H9 (cell line): Measurements from ENCODE around the gene MAD1L1. TPM values are rescaled to one million over a fixed set of nuclear protein-coding genes. Genes with fewer than 3 reads are reported as not detected.

Experiments used
- DNase-seq: peaks from one replicate; pipeline ENCODE4 v3.0.0-alpha.2; 2017
- H2AFZ ChIP-seq: one replicate; pipeline ENCODE4 v1.6.1; 2013; ENCODE audit warnings: mild to moderate bottlenecking, low read length, control low read depth, moderate library complexity
- H2AK5ac ChIP-seq: 2 replicates; pipeline ENCODE4 v1.6.1; 2013; ENCODE audit warnings: low read length, control low read depth, mixed read lengths; ENCODE audit not compliant: insufficient read length
- H2BK120ac ChIP-seq: one replicate; pipeline ENCODE4 v1.6.1; 2013; ENCODE audit warnings: low read depth, mild to moderate bottlenecking, low read length, control low read depth, inconsistent platforms; ENCODE audit not compliant: poor library complexity, severe bottlenecking
- H2BK12ac ChIP-seq: 2 replicates; pipeline ENCODE4 v1.6.1; 2013; ENCODE audit warnings: low read length, control low read depth, mixed read lengths, low read depth; ENCODE audit not compliant: insufficient read length
- H2BK15ac ChIP-seq: 2 replicates; pipeline ENCODE4 v1.6.1; 2013; ENCODE audit warnings: low read depth, low read length, control low read depth
- H2BK20ac ChIP-seq: one replicate; pipeline ENCODE4 v1.6.1; 2013; ENCODE audit warnings: low read depth, mild to moderate bottlenecking, low read length, control low read depth, inconsistent platforms; ENCODE audit not compliant: poor library complexity, severe bottlenecking
- H2BK5ac ChIP-seq: 2 replicates; pipeline ENCODE4 v1.6.1; 2013; ENCODE audit warnings: low read length, control low read depth, mixed read lengths; ENCODE audit not compliant: insufficient read length
- H3K14ac ChIP-seq: 2 replicates; pipeline ENCODE4 v1.6.1; 2013; ENCODE audit warnings: low read length, control low read depth; ENCODE audit not compliant: insufficient read depth
- H3K18ac ChIP-seq: 2 replicates; pipeline ENCODE4 v1.6.1; 2013; ENCODE audit warnings: low read depth, mild to moderate bottlenecking, mixed read lengths, low read length, control low read depth; ENCODE audit not compliant: insufficient read length
- H3K23ac ChIP-seq: 2 replicates; pipeline ENCODE4 v1.6.1; 2013; ENCODE audit warnings: low read length, control low read depth, mixed read lengths, low read depth; ENCODE audit not compliant: insufficient read length
- H3K23me2 ChIP-seq: 2 replicates; pipeline ENCODE4 v1.6.1; 2013; ENCODE audit warnings: low read depth, mild to moderate bottlenecking, mixed read lengths, low read length, control low read depth; ENCODE audit not compliant: insufficient read length, poor library complexity, severe bottlenecking
- H3K27ac ChIP-seq: 2 replicates; pipeline ENCODE4 v1.5.1; 2013; ENCODE audit warnings: low read length, control low read depth, mixed read lengths, low read depth; ENCODE audit not compliant: insufficient read length
- H3K27me3 ChIP-seq: 2 replicates; pipeline ENCODE4 v1.6.1; 2013; ENCODE audit warnings: low read length, control low read depth, inconsistent platforms; ENCODE audit not compliant: insufficient read depth
- H3K4ac ChIP-seq: 2 replicates; pipeline ENCODE4 v1.6.1; 2013; ENCODE audit warnings: low read depth, mild to moderate bottlenecking, control low read depth, inconsistent platforms, low read length, moderate library complexity
- H3K4me1 ChIP-seq: 2 replicates; pipeline ENCODE4 v1.6.1; 2013; ENCODE audit warnings: low read length, control low read depth, inconsistent platforms; ENCODE audit not compliant: insufficient read depth
- H3K4me2 ChIP-seq: 2 replicates; pipeline ENCODE4 v1.6.1; 2013; ENCODE audit warnings: low read length, control low read depth, mixed read lengths; ENCODE audit not compliant: insufficient read length, insufficient read depth
- H3K56ac ChIP-seq: 2 replicates; pipeline ENCODE4 v1.6.1; 2013; ENCODE audit warnings: low read depth, mild to moderate bottlenecking, mixed read lengths, low read length, control low read depth; ENCODE audit not compliant: insufficient read length
- H3K79me1 ChIP-seq: 2 replicates; pipeline ENCODE4 v1.6.1; 2013; ENCODE audit warnings: low read depth, mild to moderate bottlenecking, moderate library complexity, low read length, control low read depth, inconsistent platforms; ENCODE audit not compliant: insufficient read depth, poor library complexity, severe bottlenecking
- H3K79me2 ChIP-seq: 2 replicates; pipeline ENCODE4 v1.6.1; 2013; ENCODE audit warnings: low read length, control low read depth, inconsistent platforms; ENCODE audit not compliant: insufficient read depth
- H3K9ac ChIP-seq: 2 replicates; pipeline ENCODE4 v1.6.1; 2013; ENCODE audit warnings: low read length, control low read depth, mixed read lengths; ENCODE audit not compliant: insufficient read length; ENCODE audit errors: extremely low read depth
- H3K9me3 ChIP-seq: one replicate; pipeline ENCODE4 v1.6.1; 2013; ENCODE audit warnings: low read depth, low read length, inconsistent platforms; ENCODE audit not compliant: control insufficient read depth
- H3T11ph ChIP-seq: one replicate; pipeline ENCODE4 v1.6.1; 2013; ENCODE audit warnings: mild to moderate bottlenecking, low read length, control low read depth, inconsistent platforms
- H4K20me1 ChIP-seq: one replicate; pipeline ENCODE4 v1.6.1; 2013; ENCODE audit not compliant: control insufficient read depth, insufficient read length, insufficient read depth
- H4K5ac ChIP-seq: 2 replicates; pipeline ENCODE4 v1.6.1; 2013; ENCODE audit warnings: low read depth, mild to moderate bottlenecking, mixed read lengths, low read length, control low read depth; ENCODE audit not compliant: insufficient read length
- H4K8ac ChIP-seq: replicated peaks from 2 replicates; pipeline ENCODE4 v1.6.1; 2013; ENCODE audit warnings: low read length, control low read depth, mixed read lengths, low read depth; ENCODE audit not compliant: insufficient read length
- H4K91ac ChIP-seq: 2 replicates; pipeline ENCODE4 v1.6.1; 2013; ENCODE audit warnings: low read depth, mild to moderate bottlenecking, moderate library complexity, mixed read lengths, low read length, control low read depth; ENCODE audit not compliant: insufficient read length
- H3K27ac Mint-ChIP-seq, 3 experiments: 2 replicates in 2 of 3; 3 replicates in 1 of 3; pipeline ENCODE4 v1.8.0; 2020 to 2021; ENCODE audit warnings: mixed read lengths in 3 of 3, mild to moderate bottlenecking in 1 of 3, moderate library complexity in 1 of 3
- H3K27me3 Mint-ChIP-seq: 2 replicates; pipeline ENCODE4 v1.8.0; 2021; ENCODE audit warnings: low read depth, mild to moderate bottlenecking, moderate library complexity, mixed read lengths
- H3K36me3 Mint-ChIP-seq, 3 experiments: 2 replicates in 2 of 3; 3 replicates in 1 of 3; pipeline ENCODE4 v1.8.0; 2020 to 2021; ENCODE audit warnings: low read depth in 3 of 3, mixed read lengths in 3 of 3; ENCODE audit not compliant: insufficient read depth in 1 of 3
- H3K4me1 Mint-ChIP-seq, 2 experiments: 2 replicates each; pipeline ENCODE4 v1.8.0; 2020; ENCODE audit warnings: mixed read lengths in 2 of 2
- H3K4me3 Mint-ChIP-seq, 2 experiments: 2 replicates in 1 of 2; 3 replicates in 1 of 2; pipeline ENCODE4 v1.8.0; 2020 to 2021; ENCODE audit warnings: mild to moderate bottlenecking in 2 of 2, mixed read lengths in 2 of 2, moderate library complexity in 1 of 2
- H3K9me3 Mint-ChIP-seq, 2 experiments: 2 replicates in 1 of 2; 3 replicates in 1 of 2; pipeline ENCODE4 v1.8.0; 2020; ENCODE audit warnings: mild to moderate bottlenecking in 2 of 2, mixed read lengths in 2 of 2, moderate library complexity in 1 of 2
- WGBS: extraction: QIAGEN DNeasy Blood & Tissue Kit; methylation state at CpG from one replicate; pipeline ENCODE4 v1.1.7; 2013; ENCODE audit warnings: missing lambda C conversion rate, low lambda C conversion rate, mixed read lengths; ENCODE audit not compliant: insufficient read length; ENCODE audit errors: extremely low coverage; 5-methylcytosine and 5-hydroxymethylcytosine counted together
- total RNA-seq: library from RNA; stranded (reverse); gene quantifications from 2 replicates; pipeline ENCODE4 v1.2.1, GENCODE V29; 2021
- TF ChIP-seq, protein P1 (sequence below): fragments of 200-600 bp; sonication (generic); conservative IDR thresholded peaks from 3 replicates; pipeline ENCODE4 v1.8.0; 2021; ENCODE audit warnings: antibody characterized with exemption, mild to moderate bottlenecking

The MAD1L1 gene
- total RNA-seq, 1 experiment from 2014 or later = 39.0 TPM

DNA sequence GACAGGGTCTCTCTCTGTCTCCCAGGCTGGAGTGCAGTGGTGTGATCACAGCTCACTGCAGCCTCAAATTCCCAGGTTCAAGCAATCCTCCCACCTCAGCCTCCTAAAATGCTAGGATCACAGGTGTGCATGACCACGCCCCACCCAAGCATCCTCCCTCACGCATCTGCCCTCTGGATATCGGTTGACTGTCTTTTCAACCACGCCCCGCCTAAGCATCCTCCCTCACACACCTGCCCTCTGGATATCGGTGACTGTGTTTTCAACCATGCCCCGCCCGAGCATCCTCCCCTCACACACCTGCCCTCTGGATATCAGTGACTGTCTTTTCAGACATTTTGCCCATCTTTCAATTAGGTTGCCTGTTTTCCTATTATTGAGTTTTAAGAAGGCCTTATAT is 140.5 kb downstream of the MAD1L1 start:
- peak overlapping the region in 1 of 3 experiments; percentile 26; a peak in 1 of 7 replicates for H3K27ac Mint-ChIP-seq
- WGBS = no CpG with 5 or more reads among the region's 8 CpGs

More for the DNA sequence above, 140.5 kb downstream of the MAD1L1 start:
- no peaks in the 10 kb centered on the region for H3K27me3 ChIP-seq
- no peak overlapping the region for H3K18ac ChIP-seq
- no peak overlapping the region for H4K5ac ChIP-seq
- H3K4me1 ChIP-seq = no peaks in the 10 kb centered on the region
- H4K20me1 ChIP-seq = no peaks in the 10 kb centered on the region
- no peaks in the 10 kb centered on the region for H3K79me1 ChIP-seq
- H3K56ac ChIP-seq = no peak overlapping the region
- H4K8ac ChIP-seq = no peak overlapping the region
- no peak overlapping the region for H3T11ph ChIP-seq
- no peaks in the 10 kb centered on the region for H3K23me2 ChIP-seq
- no peak overlapping the region for H3K14ac ChIP-seq
- TF ChIP-seq, protein P1, sequence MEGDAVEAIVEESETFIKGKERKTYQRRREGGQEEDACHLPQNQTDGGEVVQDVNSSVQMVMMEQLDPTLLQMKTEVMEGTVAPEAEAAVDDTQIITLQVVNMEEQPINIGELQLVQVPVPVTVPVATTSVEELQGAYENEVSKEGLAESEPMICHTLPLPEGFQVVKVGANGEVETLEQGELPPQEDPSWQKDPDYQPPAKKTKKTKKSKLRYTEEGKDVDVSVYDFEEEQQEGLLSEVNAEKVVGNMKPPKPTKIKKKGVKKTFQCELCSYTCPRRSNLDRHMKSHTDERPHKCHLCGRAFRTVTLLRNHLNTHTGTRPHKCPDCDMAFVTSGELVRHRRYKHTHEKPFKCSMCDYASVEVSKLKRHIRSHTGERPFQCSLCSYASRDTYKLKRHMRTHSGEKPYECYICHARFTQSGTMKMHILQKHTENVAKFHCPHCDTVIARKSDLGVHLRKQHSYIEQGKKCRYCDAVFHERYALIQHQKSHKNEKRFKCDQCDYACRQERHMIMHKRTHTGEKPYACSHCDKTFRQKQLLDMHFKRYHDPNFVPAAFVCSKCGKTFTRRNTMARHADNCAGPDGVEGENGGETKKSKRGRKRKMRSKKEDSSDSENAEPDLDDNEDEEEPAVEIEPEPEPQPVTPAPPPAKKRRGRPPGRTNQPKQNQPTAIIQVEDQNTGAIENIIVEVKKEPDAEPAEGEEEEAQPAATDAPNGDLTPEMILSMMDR = no peak
- H2BK120ac ChIP-seq = no peak overlapping the region
- peaks cover 3% of the 10 kb centered on the region in 2 experiments; a peak in 3 of 5 replicates for H3K9me3 Mint-ChIP-seq
- H3K27ac ChIP-seq = no peak overlapping the region
- no peak for DNase-seq
- no peak overlapping the region for H2BK5ac ChIP-seq
- no peaks in the 10 kb centered on the region for H3K79me2 ChIP-seq
- no peaks in the 10 kb centered on the region for H3K27me3 Mint-ChIP-seq
- no peak overlapping the region for H3K23ac ChIP-seq
- H3K4me2 ChIP-seq = no peak overlapping the region
- H2AK5ac ChIP-seq = no peak overlapping the region
- peaks cover 20 to 29% (median 23%) of the 10 kb centered on the region in 3 experiments for H3K36me3 Mint-ChIP-seq
- no peaks in the 10 kb centered on the region for H3K4me1 Mint-ChIP-seq
- H4K91ac ChIP-seq = no peak overlapping the region
- no peak overlapping the region for H2BK12ac ChIP-seq
- no peak overlapping the region for H3K4ac ChIP-seq
- H3K9ac ChIP-seq = no peak overlapping the region
- H2BK15ac ChIP-seq = no peak overlapping the region
- no peak overlapping the region for H2AFZ ChIP-seq
- H3K4me3 Mint-ChIP-seq = no peak overlapping the region
- no peak overlapping the region for H2BK20ac ChIP-seq
- no peaks in the 10 kb centered on the region for H3K9me3 ChIP-seq
